GM19099 (cell line): ENCODE results near the gene SEC62.

Source experiments
- POLR2A ChIP-seq: IDR thresholded peaks from 3 replicates; pipeline ENCODE4 v1.6.1; 2011; ENCODE audit warnings: low read depth; ENCODE audit not compliant: insufficient read length; ENCODE audit errors: extremely low read depth

Gene SEC62

DNA sequence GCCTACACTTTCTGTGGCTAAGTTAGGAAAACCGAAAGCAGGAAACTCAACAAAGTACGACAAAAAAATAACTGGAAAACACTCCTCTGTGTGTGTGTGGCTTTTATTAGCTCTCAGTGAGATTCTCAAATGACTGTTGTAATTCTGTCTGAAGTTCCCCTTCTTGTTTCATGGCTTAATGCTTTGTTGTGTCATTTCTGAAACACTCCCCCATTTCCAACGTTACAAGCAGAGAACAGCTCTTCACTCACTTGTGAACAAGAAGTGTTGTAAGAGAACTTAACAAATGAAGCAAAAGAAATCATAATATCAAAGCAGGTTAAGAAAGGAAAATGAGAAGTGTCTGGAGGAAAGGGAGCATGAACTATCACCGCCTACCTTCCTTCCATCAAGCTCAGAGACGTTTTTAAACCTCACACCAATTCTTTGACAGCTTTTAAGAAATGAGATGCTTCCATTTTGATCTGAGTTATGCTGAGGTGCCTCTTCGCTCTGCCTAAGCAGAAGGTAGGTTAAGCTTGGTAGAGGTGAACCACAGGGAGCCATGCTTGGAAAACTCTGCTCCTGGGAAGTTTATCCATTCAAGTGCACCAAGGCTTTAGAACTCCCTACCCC is 12.4 kb upstream of the SEC62 start:
- TF ChIP-seq POLR2A: no peak

DNA sequence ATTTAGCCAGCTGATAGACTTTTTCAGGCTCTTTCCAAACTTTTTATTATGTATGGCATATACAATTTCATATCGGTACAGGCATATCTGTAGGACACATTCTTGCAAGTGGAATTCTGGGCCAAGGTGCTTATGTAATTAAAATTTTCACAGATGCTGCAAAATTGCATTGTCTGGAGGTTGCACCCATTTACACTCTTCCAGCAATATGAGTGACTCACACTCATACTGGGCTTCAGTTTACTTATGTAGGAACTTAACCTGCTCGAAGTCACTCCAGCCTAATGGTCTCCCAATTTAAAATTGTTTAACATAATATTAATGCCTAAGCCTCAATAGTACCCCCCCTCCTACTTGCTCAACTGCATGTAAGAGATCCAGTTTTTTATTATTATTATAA is 11.2 kb upstream of the SEC62 start:
- no peak for TF ChIP-seq POLR2A

DNA sequence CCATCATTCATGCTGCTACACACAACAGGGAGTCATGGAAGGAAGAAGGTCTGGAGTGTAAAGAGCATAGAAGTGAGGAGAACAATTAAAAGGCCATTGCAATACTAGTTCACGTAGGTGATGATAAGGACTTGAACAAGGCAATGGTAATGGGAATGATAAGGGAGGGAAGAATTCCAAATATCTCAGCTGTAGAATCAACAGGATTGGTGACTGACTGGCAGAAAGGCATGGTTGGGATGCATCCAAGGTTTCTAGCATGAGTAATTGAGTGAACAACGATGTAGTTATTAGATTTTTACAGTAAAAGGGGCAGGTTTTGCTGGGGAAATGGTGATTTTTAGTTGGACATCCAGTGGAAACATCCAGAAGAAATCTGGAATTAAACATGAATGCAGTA is 2.4 kb upstream of the SEC62 start:
- no peak for TF ChIP-seq POLR2A

DNA sequence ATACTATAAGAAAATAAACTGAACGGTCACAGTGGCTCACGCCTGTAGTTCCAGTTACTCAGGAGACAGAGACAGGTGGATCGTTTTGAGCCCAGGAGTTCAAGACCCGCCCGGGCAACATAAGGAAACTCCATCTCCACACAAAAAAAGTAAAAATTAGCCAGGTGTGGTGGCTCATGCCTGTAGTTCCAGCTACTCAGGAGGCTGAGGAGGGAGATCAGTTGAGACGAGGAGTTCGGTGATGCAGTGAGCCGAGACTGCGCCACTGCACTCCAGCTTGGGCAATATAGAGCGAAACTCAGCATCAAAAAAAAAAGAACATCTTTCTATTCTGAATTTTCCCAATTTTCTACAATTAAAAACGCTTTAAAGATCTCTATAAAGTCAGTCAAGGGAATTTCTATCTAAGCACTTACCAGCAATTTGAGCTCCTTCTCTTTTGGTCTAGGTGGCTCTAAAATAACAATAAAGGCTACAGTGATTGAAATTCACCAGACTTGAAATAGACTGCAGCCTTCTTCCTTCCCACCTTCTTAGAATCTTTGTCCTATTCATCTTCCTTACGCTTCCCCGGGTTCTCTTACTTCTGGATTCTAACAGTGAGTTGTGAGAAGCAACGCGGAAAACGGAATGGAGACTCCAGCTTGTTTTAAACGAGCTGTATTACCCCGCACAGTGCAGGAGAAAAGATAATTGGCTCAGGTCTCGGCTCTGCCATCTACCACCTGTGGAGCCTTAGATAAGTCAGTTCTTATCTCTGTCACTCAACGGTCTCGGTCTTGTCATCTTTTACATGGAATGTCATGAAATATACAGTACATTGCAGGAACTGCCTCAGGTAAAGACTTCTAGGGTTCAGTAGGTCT is 812 bp upstream of the SEC62 start:
- no peak for TF ChIP-seq POLR2A

DNA sequence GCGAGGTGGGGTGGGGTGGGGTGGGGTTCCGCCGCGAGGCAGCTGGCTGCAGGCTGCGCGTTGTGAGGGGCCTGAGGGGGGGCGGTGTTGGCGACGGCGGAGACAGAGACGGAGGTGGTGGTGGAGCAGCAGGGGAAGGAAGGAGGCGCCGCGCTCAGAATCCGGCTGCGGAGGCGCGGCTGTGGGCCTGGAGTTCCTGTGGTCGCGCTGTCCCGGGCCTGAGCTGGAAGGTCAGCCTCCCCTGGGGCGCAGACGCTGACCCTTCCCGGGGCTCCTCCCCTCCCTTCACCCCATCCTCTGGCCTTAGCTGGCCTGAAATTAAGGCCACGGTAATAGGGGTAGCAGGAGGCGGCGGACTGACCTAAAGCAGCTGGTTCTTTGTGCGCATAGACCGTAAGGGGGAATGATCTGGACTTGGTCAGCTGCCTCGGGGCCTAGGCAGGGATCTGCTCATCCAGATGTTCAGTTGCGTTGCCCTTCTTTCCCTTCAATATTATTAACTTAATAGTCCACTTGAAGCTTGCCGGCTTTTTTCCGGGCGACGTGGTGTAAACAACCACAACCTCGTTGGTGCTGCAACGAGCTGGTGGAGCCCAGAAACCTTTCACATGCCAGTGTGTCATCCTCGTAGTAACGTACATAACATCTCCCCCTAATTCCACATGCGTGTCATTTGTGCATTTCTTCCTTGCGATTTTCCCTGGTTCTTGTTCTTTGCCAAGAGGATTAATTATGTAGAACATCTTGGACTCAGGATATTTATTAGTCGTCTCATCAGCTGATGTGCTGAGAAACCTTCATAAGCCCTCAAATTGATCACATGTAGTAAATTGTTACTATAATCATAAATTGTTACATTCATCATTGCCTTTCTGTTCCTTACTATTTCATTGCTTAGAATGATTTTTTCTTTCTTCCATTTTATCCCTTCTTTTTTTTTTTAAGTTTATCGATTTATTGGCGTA is 626 bp downstream of the SEC62 start:
- no peak for TF ChIP-seq POLR2A

DNA sequence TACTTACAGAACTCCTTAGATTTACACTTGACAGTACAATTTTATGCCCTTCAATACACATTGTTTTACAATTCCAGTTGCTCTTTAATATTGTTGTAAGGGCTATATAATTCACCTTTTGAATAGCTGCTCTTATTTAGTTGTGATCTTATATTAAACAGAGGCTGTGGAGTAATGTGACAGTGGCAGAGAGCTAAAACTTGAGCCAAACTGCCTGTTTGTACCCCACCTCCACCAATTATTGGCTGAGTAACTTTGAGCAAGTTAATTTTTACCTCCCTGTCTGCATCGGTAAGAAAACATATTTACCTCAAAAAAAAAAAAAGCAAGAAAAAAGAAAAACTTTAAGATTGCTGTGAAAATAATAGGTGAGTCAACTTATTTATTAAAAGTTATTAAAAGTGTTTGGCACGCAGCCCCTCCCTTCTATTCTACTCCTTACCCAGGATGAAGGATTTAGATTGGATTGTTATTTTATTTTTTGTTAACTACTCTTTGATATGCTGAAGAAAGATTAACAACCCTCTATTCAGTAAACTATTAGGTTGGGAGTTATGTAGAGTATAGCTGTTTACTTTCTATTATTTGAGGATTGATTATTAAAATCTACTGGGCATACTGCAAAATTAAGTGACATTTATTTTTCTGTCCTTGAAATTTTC is 1.7 kb downstream of the SEC62 start:
- no peak for TF ChIP-seq POLR2A

DNA sequence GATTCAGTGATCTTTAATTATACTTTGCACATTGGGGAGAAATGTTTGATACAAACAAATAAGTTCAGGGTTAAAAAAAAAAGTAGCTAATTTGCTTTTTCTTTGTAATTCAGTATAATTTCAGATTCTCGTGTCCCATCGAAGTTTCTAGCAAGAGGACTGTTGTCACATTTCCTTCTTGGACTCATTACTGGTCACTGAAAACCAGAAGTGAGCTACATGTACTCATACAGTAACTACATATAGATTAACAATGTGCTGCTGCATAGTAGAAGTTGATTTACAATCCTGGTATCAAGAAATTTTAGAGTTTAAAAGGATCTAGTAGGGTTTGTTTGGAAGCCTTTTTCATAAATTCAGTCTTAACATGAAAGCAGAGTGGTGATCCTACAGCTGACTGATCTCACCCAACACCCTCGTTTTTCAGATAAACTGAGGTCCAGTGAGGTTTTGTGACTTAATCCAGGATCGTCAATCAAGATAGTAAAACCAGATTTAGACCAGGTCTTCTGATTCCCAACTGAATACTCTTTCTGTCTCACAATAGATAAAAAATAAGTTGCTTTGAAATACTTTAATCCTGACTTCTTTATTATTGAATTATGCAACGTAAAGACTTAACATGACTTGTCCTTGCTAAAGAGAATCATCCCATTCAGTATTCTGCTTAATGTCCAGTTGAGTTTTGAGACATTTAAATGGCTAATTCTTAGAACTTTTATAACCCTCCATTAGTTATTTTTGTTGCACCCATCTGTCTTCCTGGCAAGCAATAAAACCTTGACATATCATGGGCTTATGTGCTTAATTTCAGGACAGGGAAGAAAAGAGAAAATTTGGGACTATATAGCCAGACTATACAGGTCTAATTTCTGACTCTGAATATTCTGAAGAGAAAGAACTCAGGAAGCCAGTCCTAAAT is 2.8 kb downstream of the SEC62 start:
- TF ChIP-seq POLR2A: no peak

DNA sequence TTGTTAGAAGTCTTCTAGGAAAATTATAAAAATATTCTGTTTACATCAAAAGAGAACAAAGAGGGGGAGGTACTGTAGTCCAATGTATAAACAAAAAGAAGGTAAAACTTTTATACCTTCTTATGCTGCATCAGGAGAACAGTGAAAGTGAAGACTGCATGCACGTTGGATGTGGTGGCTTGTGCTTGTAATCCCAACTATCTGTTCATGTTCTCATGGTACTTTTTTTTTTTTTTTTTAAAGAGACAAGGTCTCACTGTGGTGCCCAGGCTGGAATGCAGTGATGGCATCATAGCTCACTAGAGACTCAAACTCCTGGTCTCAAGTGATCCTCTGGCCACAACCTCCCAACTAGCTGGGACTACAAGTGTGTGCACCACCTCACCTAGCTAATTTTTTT is 4.2 kb downstream of the SEC62 start:
- TF ChIP-seq POLR2A: no peak

DNA sequence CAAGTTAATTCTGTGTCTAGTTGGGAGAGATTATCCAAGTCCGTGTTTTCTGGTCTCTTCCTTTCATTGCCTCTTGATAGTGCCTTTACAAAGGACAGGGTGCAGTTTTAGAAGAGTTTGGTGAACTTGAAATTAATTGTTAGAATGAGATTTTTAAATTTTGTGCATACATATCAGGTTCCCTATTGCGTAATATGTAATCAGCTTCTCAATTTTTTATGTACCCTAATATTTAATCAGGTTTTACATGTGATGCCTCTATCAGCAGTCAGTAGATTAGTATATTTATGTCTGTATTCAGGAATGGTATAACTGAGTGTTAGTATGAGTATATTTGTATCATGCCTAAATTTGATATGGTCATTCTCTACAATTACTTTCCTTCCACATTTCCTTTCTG is 4.9 kb downstream of the SEC62 start:
- no peak for TF ChIP-seq POLR2A

DNA sequence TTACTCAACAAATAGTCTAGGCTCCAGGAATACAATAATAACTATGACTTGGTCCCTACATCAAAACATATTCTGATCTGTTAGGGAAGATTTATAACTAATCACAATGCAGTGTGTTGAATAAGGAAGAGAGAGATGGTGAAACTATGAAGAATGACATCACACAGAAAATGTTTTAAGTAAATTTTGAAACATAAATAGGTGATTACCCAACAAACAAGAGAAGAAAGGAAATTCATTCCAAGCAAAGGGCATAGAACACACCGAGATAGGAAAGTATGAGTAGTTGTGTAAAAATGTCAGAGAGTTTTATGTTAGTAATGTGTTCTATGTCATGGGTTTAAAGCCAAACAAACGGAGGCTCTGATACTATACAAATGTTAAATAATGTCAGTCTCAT is 13.4 kb downstream of the SEC62 start:
- no peak for TF ChIP-seq POLR2A

DNA sequence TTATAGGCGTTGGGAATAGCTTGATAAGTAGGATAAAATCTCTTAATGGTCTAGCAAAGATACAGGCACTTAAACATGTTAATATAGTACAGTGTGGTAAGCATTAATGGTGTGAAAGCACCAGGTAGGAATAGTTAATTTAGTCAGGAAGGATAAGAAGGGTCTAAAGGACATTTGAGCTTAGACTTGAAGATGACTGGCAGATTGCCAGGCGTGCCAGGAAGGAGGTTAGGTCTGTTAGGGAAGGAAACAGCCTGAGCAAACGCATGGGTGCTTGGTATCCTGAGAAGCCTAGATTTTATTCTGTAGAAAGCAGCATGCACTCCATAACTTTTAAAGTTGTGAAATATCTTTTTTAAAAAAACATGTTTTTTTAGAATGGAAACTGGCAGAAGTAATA is 17.7 kb downstream of the SEC62 start:
- TF ChIP-seq POLR2A: no peak

DNA sequence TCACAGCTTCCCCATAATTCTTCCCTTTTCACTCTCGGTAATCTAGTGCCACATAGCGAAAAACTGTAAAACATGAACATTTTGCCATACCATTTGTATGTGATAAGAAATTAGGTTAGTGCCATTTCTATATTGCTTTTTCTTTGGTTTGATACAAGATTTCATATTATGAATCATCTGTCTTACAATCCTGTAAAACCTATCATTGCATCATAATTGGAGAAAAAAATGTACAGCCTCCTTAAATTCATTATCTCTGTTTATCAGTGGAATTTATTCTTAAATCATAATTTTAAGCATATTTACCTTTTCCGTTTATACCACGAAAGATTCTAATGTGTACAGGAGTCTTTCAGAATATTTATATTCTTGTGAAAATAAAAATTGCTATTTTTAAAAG is 23.8 kb downstream of the SEC62 start:
- no peak for TF ChIP-seq POLR2A

DNA sequence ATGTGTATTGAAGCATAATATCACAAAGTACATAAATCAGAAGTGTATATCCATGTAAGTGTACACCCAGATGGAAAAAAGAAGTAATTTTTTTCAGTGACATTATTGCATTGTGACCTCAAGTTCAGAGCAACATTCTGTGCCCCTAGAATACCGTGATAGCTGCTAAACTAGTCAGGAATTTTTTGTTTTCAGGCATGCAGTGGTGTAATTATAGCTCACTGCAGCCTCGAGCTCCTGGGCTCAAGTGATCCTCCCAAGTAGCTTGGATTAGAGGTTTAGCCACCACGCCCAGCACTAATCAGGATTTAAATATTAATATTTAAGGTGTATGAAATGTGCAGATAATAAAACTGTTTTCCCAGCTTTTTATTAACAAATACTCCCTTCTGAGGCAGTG is 25.5 kb downstream of the SEC62 start:
- TF ChIP-seq POLR2A: no peak

DNA sequence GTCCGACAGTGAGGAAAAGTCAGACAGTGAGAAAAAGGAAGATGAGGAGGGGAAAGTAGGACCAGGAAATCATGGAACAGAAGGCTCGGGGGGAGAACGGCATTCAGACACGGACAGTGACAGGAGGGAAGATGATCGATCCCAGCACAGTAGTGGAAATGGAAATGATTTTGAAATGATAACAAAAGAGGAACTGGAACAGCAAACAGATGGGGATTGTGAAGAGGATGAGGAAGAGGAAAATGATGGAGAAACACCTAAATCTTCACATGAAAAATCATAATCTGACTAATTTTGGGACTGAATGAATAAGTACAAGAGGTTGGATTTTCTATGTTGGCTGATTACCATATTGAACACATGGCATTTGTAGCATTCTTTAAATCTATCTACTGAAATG is 26.2 kb downstream of the SEC62 start:
- TF ChIP-seq POLR2A: no peak
